ENCODE measurements around the gene HELZ.

DNA sequence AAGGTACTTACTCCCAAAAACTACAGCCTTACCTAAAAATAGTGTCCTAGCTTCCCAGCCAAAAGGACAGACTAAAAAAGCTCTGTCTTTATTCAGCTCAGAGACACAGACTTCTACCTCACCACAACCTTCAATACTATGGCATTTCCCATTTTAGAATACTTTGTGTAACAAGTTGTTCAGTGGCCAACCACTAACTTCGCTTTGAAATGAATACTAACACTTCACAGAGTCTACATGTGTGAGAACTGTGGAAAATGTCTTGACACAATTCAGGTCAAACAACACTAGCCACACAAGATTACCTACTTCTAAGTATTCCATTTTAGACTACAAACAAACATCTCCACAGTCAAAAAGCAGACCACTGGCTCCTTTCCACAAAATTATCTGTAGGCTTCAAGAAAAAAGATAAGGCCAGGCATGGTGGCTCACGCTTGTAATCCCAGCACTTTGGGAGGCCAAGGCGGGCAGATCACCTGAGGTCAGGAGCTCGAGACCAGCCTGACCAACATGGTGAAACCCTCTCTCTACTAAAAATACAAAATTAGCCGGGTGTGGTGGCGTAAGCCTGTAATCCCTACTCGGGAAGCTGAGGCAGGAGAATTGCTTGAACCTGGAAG is 3.2 kb downstream of the HELZ start:
- TF ChIP-seq, protein P1, sequence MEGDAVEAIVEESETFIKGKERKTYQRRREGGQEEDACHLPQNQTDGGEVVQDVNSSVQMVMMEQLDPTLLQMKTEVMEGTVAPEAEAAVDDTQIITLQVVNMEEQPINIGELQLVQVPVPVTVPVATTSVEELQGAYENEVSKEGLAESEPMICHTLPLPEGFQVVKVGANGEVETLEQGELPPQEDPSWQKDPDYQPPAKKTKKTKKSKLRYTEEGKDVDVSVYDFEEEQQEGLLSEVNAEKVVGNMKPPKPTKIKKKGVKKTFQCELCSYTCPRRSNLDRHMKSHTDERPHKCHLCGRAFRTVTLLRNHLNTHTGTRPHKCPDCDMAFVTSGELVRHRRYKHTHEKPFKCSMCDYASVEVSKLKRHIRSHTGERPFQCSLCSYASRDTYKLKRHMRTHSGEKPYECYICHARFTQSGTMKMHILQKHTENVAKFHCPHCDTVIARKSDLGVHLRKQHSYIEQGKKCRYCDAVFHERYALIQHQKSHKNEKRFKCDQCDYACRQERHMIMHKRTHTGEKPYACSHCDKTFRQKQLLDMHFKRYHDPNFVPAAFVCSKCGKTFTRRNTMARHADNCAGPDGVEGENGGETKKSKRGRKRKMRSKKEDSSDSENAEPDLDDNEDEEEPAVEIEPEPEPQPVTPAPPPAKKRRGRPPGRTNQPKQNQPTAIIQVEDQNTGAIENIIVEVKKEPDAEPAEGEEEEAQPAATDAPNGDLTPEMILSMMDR (IDR thresholded peaks at IDR 0.05 in 4 of 5, conservative IDR thresholded peaks at IDR 0.05 in 1 of 5) = no peak
- no peak for TF ChIP-seq POLR2A (IDR thresholded peaks at IDR 0.05)

Data from gastrocnemius medialis (tissue), 4 donors.